Ovary (tissue), 3 donors: Measurements from ENCODE around the gene NBDY.

Experiments
- CTCF ChIP-seq, 3 donors: fragments of 450-650 bp in 2 of 3; fragments of 200-600 bp in 1 of 3; IDR thresholded peaks; one replicate each; pipeline versions ENCODE4 v1.5.1 to v1.8.0; 2016 to 2022; ENCODE audit warnings: antibody characterized with exemption in 3 of 3, mild to moderate bottlenecking in 1 of 3
- POLR2A ChIP-seq: fragments of 450-650 bp; IDR thresholded peaks from one replicate; pipeline ENCODE4 v1.6.1; 2017; ENCODE audit warnings: antibody characterized with exemption, mild to moderate bottlenecking, moderate library complexity
- donor health status: DM: no; HTN: no; CAD: no.

- TF ChIP-seq CTCF (IDR thresholded peaks at IDR 0.05) = peak in 2 of 3 donors; percentile 11 to 37
- no peak for TF ChIP-seq POLR2A
Measured at GRCh38 chrX:56733459-56734046, 4.5 kb downstream of the NBDY start.
